Adrenal gland (tissue), 5 donors: ENCODE results near the gene ELOVL7.

Experiments
- CTCF ChIP-seq, 6 experiments: fragments of 450-650 bp in 4 of 6; fragments of 200-600 bp in 2 of 6; sonication (generic) in 1 of 6; IDR thresholded peaks; 1 replicate in 5 of 6; 2 replicates in 1 of 6; pipeline versions ENCODE4 v1.5.1 to v1.8.0; 2016 to 2021; ENCODE audit warnings: antibody characterized with exemption in 6 of 6, mild to moderate bottlenecking in 2 of 6, moderate library complexity in 1 of 6
- POLR2A ChIP-seq, 2 donors: fragments of 450-650 bp; IDR thresholded peaks; one replicate each; pipeline ENCODE4 v1.6.1; 2017; ENCODE audit warnings: antibody characterized with exemption in 2 of 2, mild to moderate bottlenecking in 2 of 2, moderate library complexity in 1 of 2
- donor health status: DM: no; HTN: no; CAD: no.

GRCh38 chr5:60827201-60827600, 16.9 kb downstream of the ELOVL7 start:
- TF ChIP-seq CTCF (IDR thresholded peaks at IDR 0.05) (no peak), POLR2A (IDR thresholded peaks at IDR 0.05) (no peak)
